Common myeloid progenitor, CD34-positive (primary cell): ENCODE results near the gene SLC39A12.

Source experiments
- CTCF ChIA-PET: fragments of 350-600 bp; sonication (Branson Sonifier 250); formaldehyde crosslinking; loops from one replicate; lab custom pipeline; 2021; ENCODE audit warnings: antibody characterized with exemption; lab: Charles Lee
- POLR2A ChIA-PET: fragments of 350-600 bp; sonication (Branson Sonifier 250); formaldehyde crosslinking; loops from one replicate; lab custom pipeline; 2021; ENCODE audit warnings: antibody characterized with exemption; lab: Charles Lee
- DNase-seq, 3 donors: peaks; one replicate each; pipeline versions ENCODE4 v3.0.0 to v3.0.0-alpha.2; 2013
- H3K27ac ChIP-seq, 2 experiments: 1 replicate in 1 of 2; 2 replicates in 1 of 2; pipeline ENCODE4 v1.7.0; 2013; ENCODE audit warnings: inconsistent platforms in 2 of 2, low read length in 2 of 2, mild to moderate bottlenecking in 2 of 2, low read depth in 1 of 2, moderate library complexity in 1 of 2; ENCODE audit not compliant: severe bottlenecking in 2 of 2, insufficient read depth in 1 of 2, poor library complexity in 1 of 2
- H3K27me3 ChIP-seq, 5 experiments: replicated peaks in 2 of 5; 1 replicate in 3 of 5; 2 replicates in 2 of 5; pipeline versions ENCODE4 v1.6.1 to v1.7.0; 2013; ENCODE audit warnings: low read length in 4 of 5, mild to moderate bottlenecking in 2 of 5, moderate library complexity in 2 of 5, inconsistent platforms in 1 of 5; ENCODE audit not compliant: insufficient read depth in 5 of 5, control insufficient read depth in 4 of 5
- H3K36me3 ChIP-seq, 4 experiments: 1 replicate in 2 of 4; 2 replicates in 2 of 4; pipeline versions ENCODE4 v1.6.1 to v1.7.0; 2013; ENCODE audit warnings: low read length in 3 of 4, control low read depth in 1 of 4, mild to moderate bottlenecking in 1 of 4; ENCODE audit not compliant: control insufficient read depth in 4 of 4, insufficient read depth in 4 of 4
- H3K4me1 ChIP-seq, 4 experiments: 1 replicate in 3 of 4; 2 replicates in 1 of 4; pipeline versions ENCODE4 v1.6.1 to v1.7.1; 2013; ENCODE audit warnings: low read length in 3 of 4, mild to moderate bottlenecking in 3 of 4, control low read depth in 1 of 4, inconsistent platforms in 1 of 4, moderate library complexity in 1 of 4; ENCODE audit not compliant: control insufficient read depth in 4 of 4, insufficient read depth in 4 of 4; ENCODE audit errors: control extremely low read depth in 1 of 4
- H3K4me3 ChIP-seq, 7 experiments: 1 replicate in 4 of 7; 2 replicates in 3 of 7; pipeline versions ENCODE4 v1.5.1 to v1.7.0; 2013; ENCODE audit warnings: mild to moderate bottlenecking in 7 of 7, low read length in 6 of 7, moderate library complexity in 6 of 7, inconsistent platforms in 2 of 7, low read depth in 2 of 7, control low read depth in 1 of 7; ENCODE audit not compliant: insufficient read depth in 4 of 7, control insufficient read depth in 1 of 7; ENCODE audit errors: extremely low read depth in 1 of 7
- H3K9me3 ChIP-seq, 5 experiments: 1 replicate in 4 of 5; 2 replicates in 1 of 5; pipeline versions ENCODE4 v1.6.1 to v1.7.1; 2013; ENCODE audit warnings: low read length in 4 of 5, mild to moderate bottlenecking in 2 of 5, inconsistent platforms in 1 of 5, low read depth in 1 of 5, moderate library complexity in 1 of 5; ENCODE audit not compliant: control insufficient read depth in 4 of 5, insufficient read depth in 2 of 5; ENCODE audit errors: control extremely low read depth in 1 of 5
- WGBS: methylation state at CpG from one replicate; pipeline ENCODE4 v1.1.5; 2013; ENCODE audit not compliant: insufficient coverage; 5-methylcytosine and 5-hydroxymethylcytosine counted together

The SLC39A12 gene

DNA sequence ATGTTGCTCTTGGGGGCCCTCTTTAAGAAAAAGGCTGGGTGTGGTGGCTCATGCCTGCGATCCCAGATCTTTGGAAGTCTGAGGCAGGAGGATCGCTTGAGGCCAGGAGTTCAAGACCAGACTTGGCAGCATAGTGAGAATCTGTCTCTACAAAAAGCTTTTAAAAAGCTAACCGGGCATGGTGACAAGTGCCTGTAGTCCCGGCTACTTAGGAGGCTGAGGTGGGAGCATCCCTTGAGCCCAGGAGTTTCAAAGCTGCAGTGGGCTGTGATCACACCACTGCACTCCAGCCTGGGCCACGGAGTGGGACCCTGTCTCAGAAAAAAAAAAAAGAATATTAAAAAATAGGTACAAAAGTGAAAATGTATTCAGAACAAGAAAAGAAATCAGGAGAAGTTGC, 38.1 kb upstream of the SLC39A12 start:
- DNase-seq = no peak
- POLR2A ChIA-PET = no interaction called here
- no peak overlapping the region for H3K27ac ChIP-seq
- H3K4me3 ChIP-seq = no peak overlapping the region
- peaks cover 0 to 2% (median 0%) of the 10 kb centered on the region in 5 experiments for H3K9me3 ChIP-seq
- 94% methylated on average over 4 of the region's 5 CpGs for WGBS
- CTCF ChIA-PET = interaction anchor here (1.2 kb wide), 1 partner anchor 297 kb away, joined by 3 read pairs; no protein-coding TSS in a partner anchor
- H3K36me3 ChIP-seq = no peaks in the 10 kb centered on the region
- no peaks in the 10 kb centered on the region for H3K4me1 ChIP-seq
- H3K27me3 ChIP-seq = no peaks in the 10 kb centered on the region

DNA sequence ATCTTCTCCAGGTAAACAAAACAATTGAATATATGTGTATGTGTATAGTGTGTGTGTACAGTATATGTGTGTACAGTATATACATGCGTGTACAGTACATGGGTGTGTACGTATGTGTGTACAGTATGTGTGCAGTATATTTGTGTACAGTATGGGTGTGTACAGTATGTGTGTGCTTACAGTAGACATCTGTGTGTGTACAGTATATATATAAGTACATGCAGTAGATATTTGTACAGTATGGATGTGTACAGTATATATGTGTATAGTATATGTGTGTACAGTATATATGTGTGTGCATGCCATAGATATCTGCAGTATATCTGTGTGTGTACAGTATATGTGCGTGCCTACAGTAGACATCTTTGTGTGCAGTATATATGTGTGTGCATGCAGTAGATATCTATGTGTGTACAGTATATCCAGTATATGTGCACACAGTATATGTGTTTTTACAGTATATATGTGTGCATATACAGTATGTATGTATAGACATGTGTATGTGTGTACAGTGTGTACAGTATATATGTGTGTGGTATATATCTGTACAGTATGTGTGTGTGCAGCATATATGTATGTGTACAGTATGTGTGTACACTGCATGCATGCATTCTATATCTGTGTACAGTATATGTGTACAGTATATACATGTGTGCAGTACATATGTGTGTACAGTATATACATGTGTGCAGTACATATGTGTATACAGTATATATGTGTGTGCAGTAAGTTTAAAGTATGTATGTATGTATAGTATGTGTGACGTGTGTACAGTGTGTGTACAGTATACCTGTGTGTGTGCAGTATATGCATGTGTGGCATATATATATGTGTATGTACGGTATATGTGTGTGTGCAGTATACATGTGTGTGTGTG, 37.3 kb upstream of the SLC39A12 start:
- H3K9me3 ChIP-seq = peaks cover 0 to 2% (median 0%) of the 10 kb centered on the region in 5 experiments
- no peak overlapping the region for H3K27ac ChIP-seq
- WGBS = 93% methylated on average over 3 of the region's 5 CpGs
- ChIA-PET CTCF (no interaction called here), POLR2A (no interaction called here)
- H3K4me3 ChIP-seq = no peak overlapping the region
- no peaks in the 10 kb centered on the region for H3K27me3 ChIP-seq
- no peak for DNase-seq
- no peaks in the 10 kb centered on the region for H3K36me3 ChIP-seq
- H3K4me1 ChIP-seq = no peaks in the 10 kb centered on the region

DNA sequence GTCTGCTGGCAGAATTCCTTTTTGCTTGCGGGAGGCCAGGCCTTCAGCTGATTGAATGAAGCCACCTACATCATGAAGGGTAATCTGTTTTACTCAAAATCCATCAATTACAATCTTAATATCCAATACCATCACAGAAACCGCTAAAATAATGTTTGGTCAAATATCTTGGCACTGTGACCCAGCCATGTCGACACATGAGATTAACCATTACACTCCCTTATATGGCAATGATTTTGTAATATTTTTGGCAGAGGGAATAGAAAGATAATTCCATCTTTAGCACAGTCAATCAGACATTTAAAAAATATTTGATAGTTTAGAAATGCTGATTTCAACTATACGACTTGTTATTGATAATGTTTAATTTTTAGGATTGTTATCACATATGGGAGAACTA, 36.5 kb upstream of the SLC39A12 start:
- CTCF ChIA-PET = no interaction called here
- DNase-seq = no peak

DNA sequence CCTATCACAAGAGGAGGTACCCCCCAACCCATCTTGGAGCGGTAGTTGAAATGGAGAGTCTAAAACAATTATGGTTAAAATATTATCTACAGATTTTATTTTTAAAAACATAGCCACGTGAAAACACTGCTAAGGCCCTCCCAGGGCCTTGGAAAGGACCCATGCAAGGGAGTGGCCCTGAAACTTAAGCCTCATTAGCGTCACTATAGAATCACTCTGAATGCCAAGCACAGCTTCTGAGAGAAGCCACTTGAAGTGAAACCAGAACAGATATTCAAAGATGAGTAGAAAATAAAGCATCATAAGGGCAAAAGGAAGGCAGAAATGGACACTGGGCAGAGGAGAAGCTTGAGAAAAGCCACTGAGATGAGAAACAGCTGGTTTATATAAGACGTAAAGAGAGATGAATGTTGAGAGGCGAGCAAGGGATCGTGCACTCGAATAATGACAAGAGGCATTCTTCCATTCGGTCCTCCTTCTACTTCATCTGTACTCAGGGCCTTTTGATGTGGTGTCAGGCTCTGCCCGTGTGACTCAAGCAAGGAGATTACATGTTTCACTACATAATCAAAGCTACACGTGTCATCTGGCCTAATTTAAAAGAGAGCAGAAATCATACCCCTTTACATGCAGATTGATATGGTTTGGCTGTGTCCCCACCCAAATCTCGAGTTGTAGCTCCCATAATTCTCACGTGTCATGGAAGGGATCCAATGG, 33.4 kb upstream of the SLC39A12 start:
- H3K27ac ChIP-seq = no peak overlapping the region
- WGBS = 90% methylated on average over 7 of the region's 12 CpGs
- H3K4me3 ChIP-seq = no peak overlapping the region
- no peak for DNase-seq
- H3K36me3 ChIP-seq = no peaks in the 10 kb centered on the region
- CTCF ChIA-PET = no interaction called here
- H3K9me3 ChIP-seq = peaks cover 0 to 6% (median 0%) of the 10 kb centered on the region in 5 experiments
- no peaks in the 10 kb centered on the region for H3K27me3 ChIP-seq
- POLR2A ChIA-PET = no interaction called here
- no peaks in the 10 kb centered on the region for H3K4me1 ChIP-seq

More for the DNA sequence above, 36.5 kb upstream of the SLC39A12 start:
- Histone ChIP-seq H3K27me3 (no peaks in the 10 kb centered on the region), H3K36me3 (no peaks in the 10 kb centered on the region), H3K4me3 (no peak overlapping the region), H3K4me1 (no peaks in the 10 kb centered on the region), H3K27ac (no peak overlapping the region), H3K9me3 (peaks cover 0 to 2% (median 0%) of the 10 kb centered on the region in 5 experiments)
- 100% methylated on average over 1 of the region's 4 CpGs for WGBS
- POLR2A ChIA-PET = no interaction called here

DNA sequence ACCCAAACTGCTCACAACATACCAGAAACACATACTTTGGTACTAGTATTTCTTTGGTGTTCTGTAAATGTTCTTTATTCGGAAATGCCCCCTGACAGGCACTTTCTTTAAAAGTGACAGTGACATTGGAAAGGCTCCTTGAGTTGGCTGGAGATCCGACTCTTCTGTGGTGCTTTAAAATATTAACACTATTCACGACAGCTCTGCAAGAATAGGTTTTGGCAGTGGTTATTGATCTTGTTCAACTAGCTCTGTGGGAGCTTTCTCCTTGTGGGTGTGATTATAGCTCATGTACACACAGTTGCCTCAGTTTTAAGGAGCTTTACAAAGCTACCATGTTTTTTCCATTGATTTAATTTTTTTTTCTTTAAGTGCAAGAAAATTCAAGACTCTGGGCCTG, 30.3 kb upstream of the SLC39A12 start:
- peaks cover 0 to 6% (median 0%) of the 10 kb centered on the region in 5 experiments for H3K9me3 ChIP-seq

DNA sequence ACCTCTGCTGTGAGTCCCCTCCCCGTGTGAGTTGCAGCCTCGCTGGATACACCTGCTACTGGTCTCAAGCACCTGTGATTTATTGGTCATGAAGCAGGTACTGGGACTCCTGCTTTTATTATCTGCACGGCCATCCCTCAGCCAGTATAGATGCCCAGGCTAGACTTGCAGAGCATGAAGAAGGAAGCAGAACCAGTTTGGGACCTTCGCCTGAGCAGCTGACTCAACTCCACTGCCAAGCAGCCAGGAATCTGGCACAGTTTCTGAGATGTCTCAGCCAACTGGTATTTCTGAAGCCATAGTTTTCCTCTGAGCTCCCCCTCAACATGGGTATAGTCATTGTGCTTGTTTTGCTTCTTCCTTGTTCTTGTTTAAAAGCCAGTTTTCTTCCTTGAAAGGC, 28.0 kb upstream of the SLC39A12 start:
- no peak for DNase-seq
- ChIA-PET POLR2A (no interaction called here), CTCF (no interaction called here)

More for the DNA sequence above, 30.3 kb upstream of the SLC39A12 start:
- Histone ChIP-seq H3K27ac (no peak overlapping the region), H3K4me1 (no peaks in the 10 kb centered on the region), H3K4me3 (no peak overlapping the region), H3K27me3 (no peaks in the 10 kb centered on the region), H3K36me3 (no peaks in the 10 kb centered on the region)
- ChIA-PET CTCF (interaction anchor here (1.2 kb wide), 1 partner anchor 11 kb away, joined by 3 read pairs; no protein-coding TSS in a partner anchor), POLR2A (no interaction called here)
- 100% methylated on average over 2 of the region's 3 CpGs for WGBS
- no peak for DNase-seq

More for the DNA sequence above, 28.0 kb upstream of the SLC39A12 start:
- no peak overlapping the region for H3K27ac ChIP-seq
- H3K4me1 ChIP-seq = no peaks in the 10 kb centered on the region
- peaks cover 0 to 3% (median 0%) of the 10 kb centered on the region in 5 experiments for H3K9me3 ChIP-seq
- H3K27me3 ChIP-seq = no peaks in the 10 kb centered on the region
- no peak overlapping the region for H3K4me3 ChIP-seq
- 63% methylated on average over 4 of the region's 4 CpGs for WGBS
- no peaks in the 10 kb centered on the region for H3K36me3 ChIP-seq
